GM23338 (cell line): Measurements from ENCODE around the gene LMBRD1. TPM values are rescaled to one million over a fixed set of nuclear protein-coding genes. Genes with fewer than 3 reads are reported as not detected.

Experiments used
- ETS1 ChIP-seq: IDR thresholded peaks from 2 replicates; pipeline ENCODE4 v1.6.1; 2016; ENCODE audit warnings: antibody characterized with exemption
- JUNB ChIP-seq: IDR thresholded peaks from one replicate; pipeline ENCODE4 v1.6.1; 2016; ENCODE audit warnings: antibody characterized with exemption; ENCODE audit not compliant: unreplicated experiment
- NANOG ChIP-seq: IDR thresholded peaks from 2 replicates; pipeline ENCODE4 v1.6.1; 2016; ENCODE audit warnings: antibody characterized with exemption, borderline replicate concordance
- REST ChIP-seq: IDR thresholded peaks from one replicate; pipeline ENCODE4 v1.6.1; 2018; ENCODE audit warnings: antibody characterized with exemption; ENCODE audit not compliant: unreplicated experiment
- STAT1 ChIP-seq: IDR thresholded peaks from one replicate; pipeline ENCODE4 v1.6.1; 2016; ENCODE audit warnings: antibody characterized with exemption; ENCODE audit not compliant: unreplicated experiment
- ZNF462 ChIP-seq: fragments of 250-450 bp; sonication (Bioruptor Pico); IDR thresholded peaks from 2 replicates; pipeline ENCODE4 v1.5.0; 2020; ENCODE audit warnings: mild to moderate bottlenecking, moderate library complexity
- polyA plus RNA-seq: library from polyadenylated mRNA; unstranded; fragments of >200 nt; fragmentation: Nextera tagmentation; extraction: Ambion mirVana; gene quantifications from 2 replicates; pipeline ENCODE4 v1.2.1, GENCODE V29; 2016
- total RNA-seq: library from RNA; depleted of rRNA; stranded (reverse); fragments of >200 nt; shearing (Covaris generic); gene quantifications from 2 replicates; pipeline ENCODE4 v1.2.3, GENCODE V29; 2014

LMBRD1 gene
- total and polyA plus RNA-seq, 2 experiments from 2014 or later: 20.3 to 21.0 TPM

GRCh38 chr6:69650703-69651102 is 146.1 kb downstream of the LMBRD1 start (continued):
- TF ChIP-seq ZNF462 (CRISPR knock-in tag): no peak
- TF ChIP-seq ETS1: no peak
- no peak for TF ChIP-seq REST
- no peak for TF ChIP-seq NANOG
- TF ChIP-seq JUNB: no peak
- no peak for TF ChIP-seq STAT1
